Heart left ventricle (tissue), 16 donors: ENCODE measurements around the gene SCFD2. TPM values are rescaled to one million over a fixed set of nuclear protein-coding genes. Genes with fewer than 3 reads are reported as not detected.

Source experiments
- ATAC-seq, 4 donors: fragments of 200-7000 bp; cut with Tn5 transposase; one replicate each; pipeline ENCODE4 v1.9.1; 2020 to 2022; ENCODE audit warnings: moderate library complexity in 4 of 4, mild to moderate bottlenecking in 3 of 4, moderate number of reproducible peaks in 1 of 4
- DNase-seq, 5 donors: peaks; one replicate each; pipeline ENCODE4 v3.0.0-alpha.2; 2020
- H3K27ac ChIP-seq, 12 donors: fragments of 200-600 bp; sonication (generic) in 4 of 12; one replicate each; pipeline versions ENCODE4 v1.5.0 to v1.8.0; 2016 to 2022; ENCODE audit warnings: mild to moderate bottlenecking in 2 of 12
- H3K27me3 ChIP-seq, 9 donors: fragments of 200-600 bp; sonication (generic) in 2 of 9; one replicate each; pipeline versions ENCODE4 v1.5.1 to v1.8.0; 2016 to 2022; ENCODE audit warnings: mild to moderate bottlenecking in 3 of 9
- H3K36me3 ChIP-seq, 9 donors: fragments of 200-600 bp; sonication (generic) in 2 of 9; one replicate each; pipeline versions ENCODE4 v1.5.0 to v1.8.0; 2018 to 2022; ENCODE audit warnings: mild to moderate bottlenecking in 2 of 9
- H3K4me1 ChIP-seq, 12 donors: fragments of 200-600 bp; sonication (generic) in 4 of 12; one replicate each; pipeline versions ENCODE4 v1.5.0 to v1.8.0; 2016 to 2022; ENCODE audit warnings: mild to moderate bottlenecking in 3 of 12
- H3K4me3 ChIP-seq, 12 donors: fragments of 200-600 bp; sonication (generic) in 4 of 12; one replicate each; pipeline versions ENCODE4 v1.5.0 to v1.8.0; 2017 to 2022; ENCODE audit warnings: mild to moderate bottlenecking in 9 of 12, moderate library complexity in 4 of 12
- H3K9me3 ChIP-seq, 12 donors: fragments of 200-600 bp; sonication (generic) in 4 of 12; one replicate each; pipeline versions ENCODE4 v1.5.0 to v1.8.0; 2016 to 2022; ENCODE audit warnings: mild to moderate bottlenecking in 1 of 12
- CTCF ChIP-seq, 12 donors: fragments of 200-600 bp; sonication (generic) in 4 of 12; IDR thresholded peaks; one replicate each; pipeline versions ENCODE4 v1.5.0 to v1.8.0; 2018 to 2022; ENCODE audit warnings: antibody characterized with exemption in 12 of 12, mild to moderate bottlenecking in 5 of 12
- POLR2A ChIP-seq, 2 donors: fragments of 450-650 bp; IDR thresholded peaks; one replicate each; pipeline ENCODE4 v1.6.1; 2017; ENCODE audit warnings: antibody characterized with exemption in 2 of 2, mild to moderate bottlenecking in 2 of 2, moderate library complexity in 2 of 2
- WGBS, 4 donors: extraction: QIAGEN DNeasy Blood & Tissue Kit in 2 of 4; methylation state at CpG; one replicate each; pipeline versions ENCODE4 v1.1.5 to v1.1.7; 2013 to 2018; 5-methylcytosine and 5-hydroxymethylcytosine counted together
- intact Hi-C, 10 donors: fragments of 100-400 bp; cut with DNase I; formaldehyde crosslinking; loops; one replicate each; pipeline versions ENCODE4 v1.11.1 to v1.14.2; 2022
- polyA plus RNA-seq, 2 donors: library from polyadenylated mRNA; stranded (reverse); fragments of 200-250 nt; gene quantifications; one replicate each; pipeline ENCODE4 v1.2.3, GENCODE V29; 2013
- total RNA-seq, 9 donors: library from RNA; depleted of rRNA in 2 of 9; stranded (reverse); fragments of >200 nt in 2 of 9; fragmentation: NEBNext Ultra II Directional in 3 of 9; extraction: Animal tissue kit (Norgen Biotek cat#: 25700) in 3 of 9; gene quantifications; one replicate each; pipeline versions ENCODE4 v1.1.0 to v1.2.4, GENCODE V29; 2016 to 2023
- donor health status: ischemic (EF 13 %, LVEDD 7.1; RV severe dilation, severe dysfunction).
- donor health status: healthy with polysubstance abuse.
- donor health status: DM: no; HTN: yes; CAD: no.
- donor health status: DM: no; HTN: no; CAD: no.
- donor health status: ischemic (EF 25% LVEDD 6.9; RV normal size, moderate dysfunction).
- donor health status: ischemic (EF 25% LVEDD 5.7; RV mildly dilated, moderate dysfunction).
- donor health status: healthy.
- donor health status: DM: yes; HTN: yes; CAD: no.
- donor health status: ischemic (EF 35%, LVEDD 5.7; RV mildly dilated, moderate dysfunction).
- donor health status: nonischemic (EF 11% LVEDD 7.7; RV severe dilation, severe dysfunction).
- donor health status: DM: yes; HTN: yes; CAD: no.
- donor health status: PGD.
- donor health status: ischemic (EF 29% LVEDD 5.4; RV normal size, mild dysfunction).
- donor health status: nonischemic (EF 23%, LVEDD 6.1; RV moderate dilation, normal function).

Gene SCFD2
- total and polyA plus RNA-seq, 11 donors, result 3.7 to 14.0 (median 9.8) TPM

- no peaks in the 10 kb centered on the region for H3K27me3 ChIP-seq
- H3K27ac ChIP-seq, result peak overlapping the region in 1 of 12 donors; percentile 15
- H3K9me3 ChIP-seq, result no peaks in the 10 kb centered on the region
- intact Hi-C loops, result no loop called here
- no peaks in the 10 kb centered on the region for H3K36me3 ChIP-seq
- no peak overlapping the region for H3K4me3 ChIP-seq
- TF ChIP-seq POLR2A (IDR thresholded peaks at IDR 0.05), result no peak
- TF ChIP-seq CTCF (IDR thresholded peaks at IDR 0.05), result no peak
- H3K4me1 ChIP-seq, result peaks cover 0 to 21% (median 0%) of the 10 kb centered on the region in 12 donors
- WGBS, 4 donors, result 64 to 81% (median 68%) methylated on average over 1 of the region's 1 CpG
- ATAC-seq, result no peak
- DNase-seq, result no peak
Measured at GRCh38 chr4:53161787-53162433, 204.0 kb downstream of the SCFD2 start.

- Histone ChIP-seq H3K9me3 (no peaks in the 10 kb centered on the region), H3K36me3 (no peaks in the 10 kb centered on the region), H3K27me3 (no peaks in the 10 kb centered on the region), H3K4me3 (no peak overlapping the region), H3K27ac (peak overlapping the region in 3 of 12 donors; percentile 8 to 36 (median 15)), H3K4me1 (peaks cover 0 to 21% (median 0%) of the 10 kb centered on the region in 12 donors)
- no peak for TF ChIP-seq POLR2A (IDR thresholded peaks at IDR 0.05)
- no peak for TF ChIP-seq CTCF (IDR thresholded peaks at IDR 0.05)
- ATAC-seq, result no peak
- WGBS, 4 donors, result 59 to 71% (median 65%) methylated on average over 5 of the region's 5 CpGs
- DNase-seq, result no peak
- intact Hi-C loops, result no loop called here
Measured at GRCh38 chr4:53161051-53161786, 204.6 kb downstream of the SCFD2 start.

GRCh38 chr4:53156896-53157295 is 209.0 kb downstream of the SCFD2 start:
- Histone ChIP-seq H3K27me3 (no peaks in the 10 kb centered on the region), H3K4me3 (no peak overlapping the region), H3K36me3 (no peaks in the 10 kb centered on the region), H3K4me1 (peaks cover 0 to 10% (median 0%) of the 10 kb centered on the region in 12 donors), H3K9me3 (no peaks in the 10 kb centered on the region), H3K27ac (no peak overlapping the region)
- DNase-seq (no peak), ATAC-seq (no peak)
- intact Hi-C loops, result no loop called here
- 81 to 85% (median 83%) methylated on average over 3 of the region's 3 CpGs for WGBS, 4 donors
- TF ChIP-seq POLR2A (IDR thresholded peaks at IDR 0.05) (no peak), CTCF (IDR thresholded peaks at IDR 0.05) (no peak)

- H3K36me3 ChIP-seq, result no peaks in the 10 kb centered on the region
- H3K27ac ChIP-seq, result no peak overlapping the region
- intact Hi-C loops, result no loop called here
- H3K27me3 ChIP-seq, result no peaks in the 10 kb centered on the region
- no peaks in the 10 kb centered on the region for H3K9me3 ChIP-seq
- 94 to 98% (median 97%) methylated on average over 2 of the region's 2 CpGs for whole genome bisulfite sequencing, 4 donors
- no peak overlapping the region for H3K4me3 ChIP-seq
- ATAC-seq, result no peak
- TF ChIP-seq CTCF (IDR thresholded peaks at IDR 0.05), result no peak
- TF ChIP-seq POLR2A (IDR thresholded peaks at IDR 0.05), result no peak
- DNase-seq, result no peak
- peaks cover 0 to 6% (median 0%) of the 10 kb centered on the region in 12 donors for H3K4me1 ChIP-seq
Measured at GRCh38 chr4:53152467-53152866, 213.4 kb downstream of the SCFD2 start.
